Liver (tissue), 2 donors: Measurements from ENCODE around the gene CLDN20.

Experiments used
- RAD21 ChIP-seq, 2 donors: IDR thresholded peaks; 2 replicates each; pipeline ENCODE4 v1.6.1; 2016; ENCODE audit warnings: antibody characterized with exemption in 2 of 2, mild to moderate bottlenecking in 2 of 2
- RXRA ChIP-seq, 2 donors: IDR thresholded peaks; 2 replicates each; pipeline ENCODE4 v1.6.1; 2017 to 2018; ENCODE audit warnings: antibody characterized with exemption in 2 of 2, mild to moderate bottlenecking in 1 of 2
- donor health status: healthy.

- TF ChIP-seq RXRA (IDR thresholded peaks at IDR 0.05): no peak
- TF ChIP-seq RAD21 (IDR thresholded peaks at IDR 0.05): no peak
These were observed 28.9 kb downstream of the CLDN20 start for GRCh38 chr6:155292711-155293110.
